SK-N-SH (cell line): Measurements from ENCODE around the gene C3orf70. TPM values are rescaled to one million over a fixed set of nuclear protein-coding genes. Genes with fewer than 3 reads are reported as not detected.

Source experiments
- CTCF ChIA-PET: fragments of 300-600, 350-600 bp; formaldehyde crosslinking; extraction: SDS; loops from one replicate; lab custom pipeline; 2021; lab: Yijun Ruan, JAX
- POLR2A ChIA-PET: fragments of 350-600 bp; sonication (Branson Sonifier 250); formaldehyde crosslinking; extraction: SDS; loops from one replicate; lab custom pipeline; 2020; ENCODE audit warnings: antibody characterized with exemption, inconsistent platforms; lab: Yijun Ruan, JAX
- DNase-seq: peaks from one replicate; pipeline ENCODE4 v3.0.0; 2012
- H2AFZ ChIP-seq: fragments of 200-600 bp; sonication (generic); 2 replicates; pipeline ENCODE4 v1.8.1; 2016; ENCODE audit warnings: antibody characterized with exemption, mild to moderate bottlenecking, low read depth
- H3F3A ChIP-seq: fragments of 200-600 bp; sonication (generic); replicated peaks from 2 replicates; pipeline ENCODE3; 2016; ENCODE audit warnings: antibody characterized with exemption, mild to moderate bottlenecking; ENCODE audit not compliant: insufficient read depth
- H3K27ac ChIP-seq, 2 experiments: fragments of 200-500 bp in 1 of 2; fragments of 200-600 bp in 1 of 2; sonication (Bioruptor generic) in 1 of 2; sonication (generic), shearing (Covaris generic) in 1 of 2; 2 replicates each; pipeline versions ENCODE4 v1.5.1 to v1.6.1; 2014 to 2016; ENCODE audit warnings: low read depth in 2 of 2, inconsistent platforms in 1 of 2, low read length in 1 of 2, mild to moderate bottlenecking in 1 of 2, mixed read lengths in 1 of 2
- H3K27me3 ChIP-seq: fragments of 200-600 bp; sonication (generic), shearing (Covaris generic); 2 replicates; pipeline ENCODE4 v1.6.1; 2016; ENCODE audit warnings: mixed run types; ENCODE audit not compliant: insufficient read depth
- H3K36me3 ChIP-seq, 2 experiments: fragments of 200-500 bp in 1 of 2; fragments of 200-600 bp in 1 of 2; sonication (Bioruptor generic) in 1 of 2; sonication (generic) in 1 of 2; replicated peaks in 1 of 2; 2 replicates each; pipeline versions ENCODE3 to v1.5.1; 2014 to 2016; ENCODE audit warnings: low read length in 1 of 2, mild to moderate bottlenecking in 1 of 2; ENCODE audit not compliant: insufficient read depth in 2 of 2, control insufficient read depth in 1 of 2
- H3K4me1 ChIP-seq, 2 experiments: fragments of 200-500 bp in 1 of 2; fragments of 200-600 bp in 1 of 2; sonication (Bioruptor generic) in 1 of 2; sonication (generic), shearing (Covaris generic) in 1 of 2; 2 replicates each; pipeline versions ENCODE4 v1.5.1 to v1.6.1; 2014 to 2016; ENCODE audit warnings: low read depth in 1 of 2, low read length in 1 of 2, mixed run types in 1 of 2; ENCODE audit not compliant: insufficient read depth in 2 of 2, control insufficient read depth in 1 of 2
- H3K4me2 ChIP-seq: fragments of 200-600 bp; sonication (generic), shearing (Covaris generic); 2 replicates; pipeline ENCODE4 v1.6.1; 2017; ENCODE audit warnings: mixed run types
- H3K4me3 ChIP-seq, 2 experiments: fragments of 200-500 bp in 1 of 2; fragments of 200-600 bp in 1 of 2; sonication (Bioruptor generic) in 1 of 2; sonication (generic), shearing (Covaris generic) in 1 of 2; 2 replicates each; pipeline versions ENCODE4 v1.5.1 to v1.8.1; 2014 to 2016; ENCODE audit warnings: low read depth in 2 of 2, inconsistent platforms in 1 of 2, low read length in 1 of 2, mild to moderate bottlenecking in 1 of 2, mixed read lengths in 1 of 2, moderate library complexity in 1 of 2
- H3K79me2 ChIP-seq: fragments of 200-600 bp; sonication (generic); 2 replicates; pipeline ENCODE4 v1.8.1; 2017; ENCODE audit warnings: mild to moderate bottlenecking; ENCODE audit not compliant: insufficient read depth
- H3K9ac ChIP-seq: fragments of 200-600 bp; sonication (generic); 2 replicates; pipeline ENCODE4 v1.6.1; 2017; ENCODE audit warnings: mixed run types
- H3K9me2 ChIP-seq: fragments of 200-600 bp; sonication (generic); 2 replicates; pipeline ENCODE4 v1.6.1; 2017; ENCODE audit warnings: mixed run types
- H3K9me3 ChIP-seq: fragments of 200-600 bp; sonication (generic); 2 replicates; pipeline ENCODE4 v1.6.1; 2017; ENCODE audit warnings: mixed run types, mild to moderate bottlenecking, moderate library complexity
- H4K20me1 ChIP-seq: fragments of 200-600 bp; sonication (generic); 2 replicates; pipeline ENCODE4 v1.6.1; 2017; ENCODE audit warnings: mild to moderate bottlenecking, mixed run types; ENCODE audit not compliant: insufficient read depth
- CHD2 ChIP-seq: fragments of 150-350 bp; IDR thresholded peaks from 2 replicates; pipeline ENCODE4 v1.6.1; 2018; ENCODE audit warnings: low read length; ENCODE audit not compliant: partially characterized antibody
- CTCF ChIP-seq: fragments of 200-600 bp; sonication (generic); IDR thresholded peaks from 2 replicates; pipeline ENCODE4 v1.6.1; 2017; ENCODE audit warnings: antibody characterized with exemption, mild to moderate bottlenecking, moderate library complexity
- EP300 ChIP-seq, 2 experiments: IDR thresholded peaks; 2 replicates each; pipeline versions ENCODE4 v1.4.0 to v1.6.1; 2012; ENCODE audit warnings: borderline replicate concordance in 1 of 2, low read depth in 1 of 2, low read length in 1 of 2
- FOSL2 ChIP-seq: IDR thresholded peaks from 2 replicates; pipeline ENCODE4 v1.4.0; 2012; ENCODE audit warnings: low read depth, mild to moderate bottlenecking, moderate library complexity, borderline replicate concordance
- GABPA ChIP-seq: IDR thresholded peaks from 2 replicates; pipeline ENCODE4 v1.4.0; 2012; ENCODE audit warnings: low read depth, mild to moderate bottlenecking
- GATA2 ChIP-seq: sonication (generic); formaldehyde crosslinking; IDR thresholded peaks from 2 replicates; pipeline ENCODE4 v1.5.0; 2020; ENCODE audit warnings: mild to moderate bottlenecking, missing genetic modification reagents
- JUND ChIP-seq: IDR thresholded peaks from 2 replicates; pipeline ENCODE4 v1.4.0; 2012
- NRF1 ChIP-seq: IDR thresholded peaks from 2 replicates; pipeline ENCODE4 v1.6.1; 2012; ENCODE audit warnings: low read depth, mild to moderate bottlenecking, low read length
- RFX5 ChIP-seq: IDR thresholded peaks from 2 replicates; pipeline ENCODE4 v1.6.1; 2012; ENCODE audit warnings: mild to moderate bottlenecking, improper control_type of control experiment, low read length
- RXRA ChIP-seq: IDR thresholded peaks from 2 replicates; pipeline ENCODE4 v1.4.0; 2012; ENCODE audit warnings: low read depth, mild to moderate bottlenecking, borderline replicate concordance
- SIN3A ChIP-seq: IDR thresholded peaks from 2 replicates; pipeline ENCODE4 v1.6.1; 2012; ENCODE audit warnings: low read depth, mild to moderate bottlenecking, low read length, moderate library complexity, borderline replicate concordance
- SMC3 ChIP-seq: IDR thresholded peaks from 2 replicates; pipeline ENCODE4 v1.6.1; 2012; ENCODE audit warnings: low read depth, low read length, improper control_type of control experiment
- TAF1 ChIP-seq: IDR thresholded peaks from 2 replicates; pipeline ENCODE4 v1.6.1; 2012; ENCODE audit warnings: low read depth, mild to moderate bottlenecking, low read length, moderate library complexity, borderline replicate concordance
- TEAD4 ChIP-seq: IDR thresholded peaks from 2 replicates; pipeline ENCODE4 v1.4.0; 2012; ENCODE audit warnings: mild to moderate bottlenecking, borderline replicate concordance; ENCODE audit not compliant: insufficient read depth
- USF1 ChIP-seq: IDR thresholded peaks from 2 replicates; pipeline ENCODE4 v1.4.0; 2012; ENCODE audit warnings: low read depth, borderline replicate concordance
- USF2 ChIP-seq: fragments of 150-350 bp; IDR thresholded peaks from 2 replicates; pipeline ENCODE4 v1.6.1; 2017; ENCODE audit warnings: antibody characterized with exemption, low read length, low read depth, borderline replicate concordance
- YY1 ChIP-seq: IDR thresholded peaks from 2 replicates; pipeline ENCODE4 v1.4.0; 2012; ENCODE audit warnings: low read depth, mild to moderate bottlenecking
- WGBS: methylation state at CpG from one replicate; pipeline ENCODE4 v1.1.6; 2017; ENCODE audit warnings: low lambda C conversion rate; 5-methylcytosine and 5-hydroxymethylcytosine counted together
- polyA plus RNA-seq, 3 experiments: library from polyadenylated mRNA; depleted of rRNA; stranded (reverse); fragments of >200 nt; gene quantifications; 2 replicates each; pipeline ENCODE4 v1.2.3, GENCODE V29; 2012

The C3orf70 gene
- polyA plus RNA-seq, 1 of the 3 experiments (the other 2 are of a cell fraction): under 0.01 TPM

GRCh38 chr3:185082829-185083228 is 70.0 kb downstream of the C3orf70 start:
- no peak for DNase-seq
- Histone ChIP-seq H4K20me1 (no peaks in the 10 kb centered on the region), H3K9me3 (no peaks in the 10 kb centered on the region), H3K27ac (no peak overlapping the region), H3K9me2 (no peaks in the 10 kb centered on the region), H3K4me2 (no peak overlapping the region), H3K79me2 (no peaks in the 10 kb centered on the region), H3K27me3 (no peaks in the 10 kb centered on the region), H3F3A (peaks cover 3% of the 10 kb centered on the region), H2AFZ (no peak overlapping the region), H3K36me3 (no peaks in the 10 kb centered on the region), H3K9ac (no peak overlapping the region), H3K4me3 (no peak overlapping the region), H3K4me1 (no peaks in the 10 kb centered on the region; a peak in 1 of 4 replicates)
- TF ChIP-seq TEAD4: no peak
- no peak for TF ChIP-seq CHD2
- no peak for TF ChIP-seq JUND
- no peak for TF ChIP-seq RXRA
- TF ChIP-seq GATA2 (CRISPR knock-in tag): no peak
- TF ChIP-seq TAF1: no peak
- TF ChIP-seq USF2: no peak
- no peak for TF ChIP-seq CTCF
- TF ChIP-seq GABPA: no peak
- no peak for TF ChIP-seq USF1
- no peak for TF ChIP-seq EP300 (IDR thresholded peaks at IDR 0.05; ENCODE audit: borderline replicate concordance in 1 of 2, low read depth in 1 of 2, low read length in 1 of 2)
- TF ChIP-seq FOSL2: no peak
- TF ChIP-seq NRF1: no peak
- TF ChIP-seq YY1: no peak
- no peak for TF ChIP-seq RFX5
- no peak for TF ChIP-seq SIN3A
- TF ChIP-seq SMC3: no peak
- ChIA-PET CTCF (no interaction called here), POLR2A (no interaction called here)
- 76% methylated on average over 14 of the region's 14 CpGs for WGBS
